IMR-90 (cell line): ENCODE measurements around the gene LAMA3. TPM values are rescaled to one million over a fixed set of nuclear protein-coding genes. Genes with fewer than 3 reads are reported as not detected.

ENCODE experiments used
- ATAC-seq: fragments of 200-7000 bp; cut with Tn5 transposase; 2 replicates; pipeline ENCODE4 v1.9.1; 2020; ENCODE audit warnings: low read depth, mild to moderate bottlenecking, moderate library complexity
- BruUV-seq: library from RNA; stranded (reverse); fragments of 400-500 nt; replicated peaks from 2 replicates; lab custom pipeline; 2021; lab: Mats Ljungman, UMichigan
- CTCF ChIA-PET: fragments of 300-600 bp; formaldehyde crosslinking; extraction: SDS; loops from one replicate; lab custom pipeline; 2021; ENCODE audit warnings: antibody characterized with exemption; lab: Yijun Ruan, JAX
- POLR2A ChIA-PET: fragments of 300-600 bp; sonication (Branson Sonifier 250); formaldehyde crosslinking; loops from one replicate; lab custom pipeline; 2022; ENCODE audit warnings: antibody characterized with exemption; ENCODE audit not compliant: unreplicated experiment; lab: Charles Lee
- DNase-seq: peaks from one replicate; pipeline ENCODE4 v3.0.0; 2013
- H2AFZ ChIP-seq: replicated peaks from 2 replicates; pipeline ENCODE3; 2013; ENCODE audit warnings: low read length, mild to moderate bottlenecking; ENCODE audit not compliant: poor library complexity
- H2AK5ac ChIP-seq: 2 replicates; pipeline ENCODE4 v1.6.1; 2013; ENCODE audit warnings: low read depth, low read length, inconsistent platforms
- H2AK9ac ChIP-seq: replicated peaks from 2 replicates; pipeline ENCODE3; 2013; ENCODE audit warnings: mild to moderate bottlenecking, low read depth, low read length, moderate library complexity; ENCODE audit not compliant: poor library complexity
- H2BK120ac ChIP-seq: 2 replicates; pipeline ENCODE4 v1.6.1; 2013; ENCODE audit warnings: low read depth, low read length, inconsistent platforms
- H2BK15ac ChIP-seq: 3 replicates; pipeline ENCODE4 v1.6.1; 2013; ENCODE audit warnings: low read depth, low read length, inconsistent platforms
- H2BK20ac ChIP-seq: 2 replicates; pipeline ENCODE4 v1.6.1; 2013; ENCODE audit warnings: low read depth, mild to moderate bottlenecking, inconsistent platforms, low read length, moderate library complexity
- H2BK5ac ChIP-seq: 2 replicates; pipeline ENCODE4 v1.6.1; 2013; ENCODE audit warnings: mild to moderate bottlenecking, low read depth, low read length, inconsistent platforms; ENCODE audit not compliant: poor library complexity, severe bottlenecking
- H3K14ac ChIP-seq: replicated peaks from 2 replicates; pipeline ENCODE4 v1.6.1; 2013; ENCODE audit warnings: low read depth, low read length, inconsistent platforms
- H3K18ac ChIP-seq: 2 replicates; pipeline ENCODE4 v1.6.1; 2013; ENCODE audit warnings: low read depth, low read length, control low read depth
- H3K23ac ChIP-seq: 2 replicates; pipeline ENCODE4 v1.6.1; 2013; ENCODE audit warnings: low read depth, low read length, inconsistent platforms
- H3K27ac ChIP-seq: 2 replicates; pipeline ENCODE4 v1.5.1; 2013; ENCODE audit warnings: mild to moderate bottlenecking, control low read depth, low read length; ENCODE audit not compliant: insufficient read depth
- H3K27me3 ChIP-seq: 2 replicates; pipeline ENCODE4 v1.6.1; 2013; ENCODE audit warnings: low read length; ENCODE audit not compliant: control insufficient read depth, insufficient read depth
- H3K36me3 ChIP-seq: 2 replicates; pipeline ENCODE4 v1.6.1; 2013; ENCODE audit warnings: low read length, mixed read lengths; ENCODE audit not compliant: control insufficient read depth, insufficient read depth
- H3K4ac ChIP-seq: 2 replicates; pipeline ENCODE4 v1.6.1; 2013; ENCODE audit warnings: low read depth, low read length, inconsistent platforms
- H3K4me1 ChIP-seq: 2 replicates; pipeline ENCODE4 v1.6.1; 2013; ENCODE audit warnings: low read length, mixed read lengths; ENCODE audit not compliant: control insufficient read depth, insufficient read depth
- H3K4me2 ChIP-seq: 2 replicates; pipeline ENCODE4 v1.6.1; 2013; ENCODE audit warnings: low read depth, mild to moderate bottlenecking, control low read depth, low read length, moderate library complexity
- H3K4me3 ChIP-seq: 2 replicates; pipeline ENCODE4 v1.5.1; 2013; ENCODE audit warnings: low read depth, mild to moderate bottlenecking, control low read depth, low read length, moderate library complexity; ENCODE audit not compliant: insufficient read depth
- H3K56ac ChIP-seq: 2 replicates; pipeline ENCODE4 v1.6.1; 2013; ENCODE audit warnings: low read length, inconsistent platforms; ENCODE audit not compliant: insufficient read depth; ENCODE audit errors: extremely low read depth
- H3K79me1 ChIP-seq, 2 experiments: 2 replicates each; pipeline ENCODE4 v1.6.1; 2013; ENCODE audit warnings: low read length in 2 of 2, inconsistent platforms in 1 of 2, low read depth in 1 of 2
- H3K9ac ChIP-seq: 2 replicates; pipeline ENCODE4 v1.6.1; 2013; ENCODE audit warnings: low read depth, low read length, control low read depth
- H3K9me1 ChIP-seq: 2 replicates; pipeline ENCODE4 v1.6.1; 2013; ENCODE audit warnings: low read length, inconsistent platforms; ENCODE audit not compliant: insufficient read depth
- H3K9me3 ChIP-seq: 2 replicates; pipeline ENCODE4 v1.6.1; 2013; ENCODE audit warnings: low read length; ENCODE audit not compliant: control insufficient read depth, insufficient read depth
- H4K20me1 ChIP-seq: 2 replicates; pipeline ENCODE4 v1.6.1; 2013; ENCODE audit warnings: low read length, inconsistent platforms; ENCODE audit not compliant: insufficient read depth
- H4K5ac ChIP-seq: 2 replicates; pipeline ENCODE4 v1.6.1; 2013; ENCODE audit warnings: mild to moderate bottlenecking, low read depth, low read length, control low read depth
- H4K8ac ChIP-seq, 2 experiments: 2 replicates each; pipeline ENCODE4 v1.6.1; 2013; ENCODE audit warnings: low read depth in 2 of 2, low read length in 2 of 2, control low read depth in 1 of 2, inconsistent platforms in 1 of 2
- H4K91ac ChIP-seq: 2 replicates; pipeline ENCODE4 v1.6.1; 2013; ENCODE audit warnings: low read depth, low read length, inconsistent platforms; ENCODE audit not compliant: insufficient read depth
- CHD1 ChIP-seq: IDR thresholded peaks from 2 replicates; pipeline ENCODE4 v1.6.1; 2012; ENCODE audit warnings: low read depth, low read length, improper control_type of control experiment
- MAZ ChIP-seq: IDR thresholded peaks from 2 replicates; pipeline ENCODE4 v1.6.1; 2012; ENCODE audit warnings: low read depth, mild to moderate bottlenecking, low read length, improper control_type of control experiment, moderate library complexity, borderline replicate concordance
- WGBS, 2 experiments: methylation state at CpG; one replicate each; pipeline versions ENCODE4 v1.1.5 to v1.1.7; 2013; ENCODE audit warnings: missing lambda C conversion rate in 2 of 2; ENCODE audit not compliant: insufficient read length in 1 of 2; ENCODE audit errors: extremely low coverage in 2 of 2; 5-methylcytosine and 5-hydroxymethylcytosine counted together
- dilution Hi-C: fragments of 300-500 bp; cut with HindIII; formaldehyde crosslinking; loops from one replicate; pipeline ENCODE4 v1.14.3; 2018; ENCODE audit warnings: low sequenced_read_pairs; ENCODE audit not compliant: unreplicated experiment
- in situ Hi-C: fragments of 300-500 bp; cut with MboI; formaldehyde crosslinking; loops from 3 replicates; pipeline ENCODE4 v1.14.3; 2019; ENCODE audit warnings: low sequenced_read_pairs, inconsistent platforms, mixed read lengths
- intact Hi-C: fragments of 100-400 bp; cut with micrococcal nuclease; formaldehyde crosslinking; loops from 2 replicates; pipeline ENCODE4 v1.10.0; 2022
- polyA plus RNA-seq, 3 experiments: library from polyadenylated mRNA; depleted of rRNA; stranded (reverse); fragments of >200 nt; gene quantifications; 2 replicates each; pipeline ENCODE4 v1.2.3, GENCODE V29; 2012; ENCODE audit warnings: low replicate concordance in 1 of 3
- total RNA-seq: library from RNA; depleted of rRNA; stranded (reverse); fragments of >200 nt; gene quantifications from 2 replicates; pipeline ENCODE4 v1.2.3, GENCODE V29; 2012
- TF ChIP-seq, protein P1 (sequence below): fragments of 150-350 bp; IDR thresholded peaks from 2 replicates; pipeline ENCODE4 v1.6.1; 2017; ENCODE audit warnings: mild to moderate bottlenecking, antibody characterized with exemption, low read length, low read depth

Gene LAMA3
- total and polyA plus RNA-seq, 2 of the 4 experiments (the other 2 are of a cell fraction), result 0.18 to 0.19 TPM

- H3K4me2 ChIP-seq, result no peak overlapping the region
- H3K14ac ChIP-seq, result no peak overlapping the region
- dilution Hi-C loops (no loop called here), intact Hi-C loops (no loop called here), in situ Hi-C loops (no loop called here)
- TF ChIP-seq MAZ, result no peak
- TF ChIP-seq, protein P1, sequence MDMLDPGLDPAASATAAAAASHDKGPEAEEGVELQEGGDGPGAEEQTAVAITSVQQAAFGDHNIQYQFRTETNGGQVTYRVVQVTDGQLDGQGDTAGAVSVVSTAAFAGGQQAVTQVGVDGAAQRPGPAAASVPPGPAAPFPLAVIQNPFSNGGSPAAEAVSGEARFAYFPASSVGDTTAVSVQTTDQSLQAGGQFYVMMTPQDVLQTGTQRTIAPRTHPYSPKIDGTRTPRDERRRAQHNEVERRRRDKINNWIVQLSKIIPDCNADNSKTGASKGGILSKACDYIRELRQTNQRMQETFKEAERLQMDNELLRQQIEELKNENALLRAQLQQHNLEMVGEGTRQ, result no peak
- no peak for TF ChIP-seq CHD1
- H3K36me3 ChIP-seq, result no peaks in the 10 kb centered on the region
- no peak overlapping the region for H3K27ac ChIP-seq
- H2BK20ac ChIP-seq, result no peak overlapping the region
- no peaks in the 10 kb centered on the region for H3K79me1 ChIP-seq
- ATAC-seq (no peak), DNase-seq (no peak)
- H2BK15ac ChIP-seq, result no peak overlapping the region
- no peak overlapping the region for H2AK5ac ChIP-seq
- no peak overlapping the region for H2AFZ ChIP-seq
- no peak overlapping the region for H2AK9ac ChIP-seq
- 0 out of 2 replicates have a peak, but pooled peaks cover 2% of the 10 kb centered on the region for H3K4me1 ChIP-seq
- H2BK120ac ChIP-seq, result no peak overlapping the region
- H3K9ac ChIP-seq, result no peak overlapping the region
- H2BK5ac ChIP-seq, result no peak overlapping the region
- no peaks in the 10 kb centered on the region for H3K9me1 ChIP-seq
- ChIA-PET POLR2A (no interaction called here), CTCF (no interaction called here)
- no peak overlapping the region for H3K4me3 ChIP-seq
- no peak overlapping the region for H4K5ac ChIP-seq
- H3K56ac ChIP-seq, result no peak overlapping the region
- no peaks in the 10 kb centered on the region for H3K9me3 ChIP-seq
- BruUV-seq, result no TSS peak
- H3K4ac ChIP-seq, result no peak overlapping the region
- H3K23ac ChIP-seq, result no peak overlapping the region
- no CpG with 5 or more reads among the region's 4 CpGs for WGBS, 2 experiments
- no peak overlapping the region for H3K18ac ChIP-seq
- no peak overlapping the region for H4K91ac ChIP-seq
- no peak overlapping the region for H4K8ac ChIP-seq
- peaks cover 2% of the 10 kb centered on the region; the same call in 1 of the 2 replicates for H3K27me3 ChIP-seq
- H4K20me1 ChIP-seq, result no peaks in the 10 kb centered on the region
Measured at GRCh38 chr18:23772327-23773024, 83.2 kb downstream of the LAMA3 start.
